Adrenal gland (tissue), 12 donors: ENCODE results near the gene PRELID1. TPM values are rescaled to one million over a fixed set of nuclear protein-coding genes. Genes with fewer than 3 reads are reported as not detected.
"Not testable (repeated sequence)": the region's sequence is repeated elsewhere in the genome, so short reads cannot be mapped to it uniquely, and the experiment has no call there.

Experiments used
- DNase-seq, 7 donors: peaks; one replicate each; pipeline ENCODE4 v3.0.0-alpha.2; 2019 to 2020
- H3K27ac ChIP-seq, 5 donors: fragments of 200-600 bp; sonication (generic) in 4 of 5; 1 replicate in 3 of 5; 2 replicates in 2 of 5; pipeline versions ENCODE4 v1.5.1 to v1.8.0; 2016 to 2020; ENCODE audit warnings: mild to moderate bottlenecking in 1 of 5
- H3K27me3 ChIP-seq: fragments of 200-600 bp; 2 replicates; pipeline ENCODE4 v1.8.0; 2021
- H3K36me3 ChIP-seq, 2 donors: fragments of 200-600 bp; replicated peaks in 1 of 2; 1 replicate in 1 of 2; 2 replicates in 1 of 2; pipeline versions ENCODE4 v1.5.1 to v1.8.0; 2018 to 2022
- H3K4me1 ChIP-seq, 2 donors: fragments of 200-600 bp; replicated peaks in 1 of 2; 1 replicate in 1 of 2; 2 replicates in 1 of 2; pipeline versions ENCODE4 v1.5.1 to v1.8.0; 2018 to 2021
- H3K4me3 ChIP-seq, 4 donors: fragments of 200-600 bp; sonication (generic) in 3 of 4; one replicate each; pipeline ENCODE4 v1.5.1; 2016 to 2018
- H3K9me3 ChIP-seq, 3 donors: fragments of 200-600 bp; sonication (generic) in 1 of 3; replicated peaks in 1 of 3; 1 replicate in 2 of 3; 2 replicates in 1 of 3; pipeline versions ENCODE4 v1.5.1 to v1.8.0; 2016 to 2021
- POLR2A ChIP-seq, 2 donors: fragments of 450-650 bp; IDR thresholded peaks; one replicate each; pipeline ENCODE4 v1.6.1; 2017; ENCODE audit warnings: antibody characterized with exemption in 2 of 2, mild to moderate bottlenecking in 2 of 2, moderate library complexity in 1 of 2
- WGBS, 4 donors: extraction: QIAGEN DNeasy Blood & Tissue Kit in 2 of 4; methylation state at CpG; one replicate each; pipeline versions ENCODE4 v1.1.5 to v1.1.7; 2013 to 2017; 5-methylcytosine and 5-hydroxymethylcytosine counted together
- intact Hi-C, 2 donors: fragments of 100-400 bp; cut with DNase I; formaldehyde crosslinking; loops; one replicate each; pipeline versions ENCODE4 v1.14.1 to v1.15.0; 2022 to 2023
- polyA plus RNA-seq, 3 donors: library from polyadenylated mRNA; stranded (reverse); fragments of 200-250 nt in 2 of 3; fragments of 350-450 nt in 1 of 3; fragmentation: Illumina TruSeq in 1 of 3; extraction: RNeasy Lipid Tissue Mini Kit (QIAGEN cat#74804) in 1 of 3; gene quantifications; one replicate each; pipeline ENCODE4 v1.2.3, GENCODE V29; 2013 to 2014
- total RNA-seq, 9 donors: library from RNA; depleted of rRNA in 4 of 9; stranded (reverse); fragments of >200 nt in 4 of 9; fragments of 120-200 nt in 1 of 9; fragmentation: NEBNext Ultra II Directional in 1 of 9; extraction: Animal tissue kit (Norgen Biotek cat#: 25700) in 1 of 9; gene quantifications; one replicate each; pipeline versions ENCODE4 v1.1.0 to v1.2.4, GENCODE V29; 2013 to 2023
- TF ChIP-seq, protein P1 (sequence below), 6 experiments: fragments of 450-650 bp in 4 of 6; fragments of 200-600 bp in 2 of 6; sonication (generic) in 1 of 6; IDR thresholded peaks; 1 replicate in 5 of 6; 2 replicates in 1 of 6; pipeline versions ENCODE4 v1.5.1 to v1.8.0; 2016 to 2021; ENCODE audit warnings: antibody characterized with exemption in 6 of 6, mild to moderate bottlenecking in 2 of 6, moderate library complexity in 1 of 6
- donor health status: healthy with polysubstance abuse.
- donor health status: Bipolar disorder and iron deficiency.
- donor health status: DM: yes; HTN: yes; CAD: no.
- donor health status: DM: no; HTN: no; CAD: no.
- donor health status: DM: no; HTN: no; CAD: no.
- donor health status: DM: yes; HTN: yes; CAD: no.

The PRELID1 gene
- total and polyA plus RNA-seq, 12 donors: 52.3 to 217 (median 122) TPM

DNA sequence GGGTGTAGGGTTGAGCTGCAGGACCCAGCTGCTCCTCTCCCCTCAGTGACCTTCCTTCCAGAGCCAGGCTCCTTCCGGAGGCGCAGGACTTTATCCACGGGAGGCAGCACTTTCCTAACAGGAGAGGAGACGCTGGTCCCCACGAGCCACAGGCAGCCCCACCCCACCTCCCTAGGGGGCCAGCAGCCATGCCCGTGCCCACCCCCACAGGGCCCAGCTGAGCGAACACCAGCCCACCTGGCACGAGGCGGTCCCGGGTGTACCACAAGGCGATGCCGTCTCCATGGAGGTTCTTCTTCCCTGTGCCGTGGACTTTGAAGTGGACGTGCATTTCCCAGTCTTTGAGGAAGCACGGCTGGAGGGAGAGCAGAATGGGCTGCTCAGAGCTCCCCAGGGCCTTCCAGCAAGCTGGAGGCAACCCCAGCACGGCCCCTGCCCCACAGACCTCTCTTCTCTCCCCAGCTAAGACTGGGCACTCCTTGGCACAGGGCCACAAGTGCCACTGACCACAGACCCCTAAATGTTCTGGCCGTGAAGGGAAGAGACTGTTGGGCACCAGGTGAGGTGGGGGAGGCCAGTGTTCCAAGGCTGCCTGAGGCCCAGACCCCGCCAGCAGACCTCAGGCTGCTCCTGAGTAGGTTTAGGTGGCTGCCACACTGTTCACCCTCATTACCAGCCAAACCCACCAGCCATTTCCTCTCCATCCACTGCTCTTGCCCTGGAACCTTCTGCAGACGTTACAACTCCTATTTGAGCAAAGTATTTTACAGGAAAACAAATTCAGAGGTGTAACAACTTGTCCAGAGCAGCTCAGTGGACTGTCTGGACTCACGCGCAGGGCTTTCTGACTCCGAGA lies 34.9 kb downstream of the PRELID1 start:
- peaks cover 0 to 58% of the 10 kb centered on the region in 2 donors for H3K36me3 ChIP-seq
- H3K27ac ChIP-seq: no peak overlapping the region
- no peak for DNase-seq
- H3K4me1 ChIP-seq: no peaks in the 10 kb centered on the region
- intact Hi-C loops: no loop called here
- TF ChIP-seq, protein P1, sequence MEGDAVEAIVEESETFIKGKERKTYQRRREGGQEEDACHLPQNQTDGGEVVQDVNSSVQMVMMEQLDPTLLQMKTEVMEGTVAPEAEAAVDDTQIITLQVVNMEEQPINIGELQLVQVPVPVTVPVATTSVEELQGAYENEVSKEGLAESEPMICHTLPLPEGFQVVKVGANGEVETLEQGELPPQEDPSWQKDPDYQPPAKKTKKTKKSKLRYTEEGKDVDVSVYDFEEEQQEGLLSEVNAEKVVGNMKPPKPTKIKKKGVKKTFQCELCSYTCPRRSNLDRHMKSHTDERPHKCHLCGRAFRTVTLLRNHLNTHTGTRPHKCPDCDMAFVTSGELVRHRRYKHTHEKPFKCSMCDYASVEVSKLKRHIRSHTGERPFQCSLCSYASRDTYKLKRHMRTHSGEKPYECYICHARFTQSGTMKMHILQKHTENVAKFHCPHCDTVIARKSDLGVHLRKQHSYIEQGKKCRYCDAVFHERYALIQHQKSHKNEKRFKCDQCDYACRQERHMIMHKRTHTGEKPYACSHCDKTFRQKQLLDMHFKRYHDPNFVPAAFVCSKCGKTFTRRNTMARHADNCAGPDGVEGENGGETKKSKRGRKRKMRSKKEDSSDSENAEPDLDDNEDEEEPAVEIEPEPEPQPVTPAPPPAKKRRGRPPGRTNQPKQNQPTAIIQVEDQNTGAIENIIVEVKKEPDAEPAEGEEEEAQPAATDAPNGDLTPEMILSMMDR (IDR thresholded peaks at IDR 0.05): no peak
- no peak for TF ChIP-seq POLR2A (IDR thresholded peaks at IDR 0.05)
- H3K4me3 ChIP-seq: no peak overlapping the region
- WGBS, 4 donors: 85 to 88% (median 86%) methylated on average over 8 to 22 of the region's 22 CpGs
- no peaks in the 10 kb centered on the region for H3K27me3 ChIP-seq
- H3K9me3 ChIP-seq: no peaks in the 10 kb centered on the region

DNA sequence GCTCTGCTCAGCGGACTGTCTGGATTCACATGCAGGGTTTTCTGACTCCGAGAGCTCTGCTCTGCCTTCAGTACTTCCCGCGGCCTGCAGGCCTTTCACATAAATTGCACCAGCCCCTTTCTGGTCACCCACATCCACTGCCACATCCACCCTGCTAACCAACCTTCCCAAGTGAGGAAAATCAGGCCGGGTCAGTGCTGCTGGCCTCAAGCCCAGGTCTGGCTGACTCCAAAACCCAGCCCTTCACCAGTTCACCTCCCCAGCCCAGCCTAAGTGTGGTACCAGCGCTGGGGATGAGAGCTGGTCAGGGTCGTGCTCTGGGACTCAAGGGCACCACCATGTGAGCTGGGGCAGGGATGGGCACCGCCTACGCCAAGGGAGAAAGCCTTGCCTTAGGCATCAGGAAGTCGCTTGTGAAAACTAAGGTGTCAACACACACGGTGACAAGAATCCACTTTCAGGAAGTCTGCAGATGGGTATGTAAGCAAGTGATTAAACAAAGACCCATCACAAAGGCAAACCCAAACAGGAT lies 35.6 kb downstream of the PRELID1 start:
- no peaks in the 10 kb centered on the region for H3K9me3 ChIP-seq
- no peaks in the 10 kb centered on the region for H3K4me1 ChIP-seq
- intact Hi-C loops: no loop called here
- 60 to 71% (median 61%) methylated on average over 9 to 11 of the region's 11 CpGs for WGBS, 4 donors
- H3K36me3 ChIP-seq: peaks cover 0 to 52% of the 10 kb centered on the region in 2 donors
- no peak for TF ChIP-seq POLR2A (IDR thresholded peaks at IDR 0.05)
- TF ChIP-seq, protein P1 (IDR thresholded peaks at IDR 0.05): no peak
- no peak overlapping the region for H3K27ac ChIP-seq
- H3K27me3 ChIP-seq: no peaks in the 10 kb centered on the region
- DNase-seq: no peak
- H3K4me3 ChIP-seq: no peak overlapping the region

DNA sequence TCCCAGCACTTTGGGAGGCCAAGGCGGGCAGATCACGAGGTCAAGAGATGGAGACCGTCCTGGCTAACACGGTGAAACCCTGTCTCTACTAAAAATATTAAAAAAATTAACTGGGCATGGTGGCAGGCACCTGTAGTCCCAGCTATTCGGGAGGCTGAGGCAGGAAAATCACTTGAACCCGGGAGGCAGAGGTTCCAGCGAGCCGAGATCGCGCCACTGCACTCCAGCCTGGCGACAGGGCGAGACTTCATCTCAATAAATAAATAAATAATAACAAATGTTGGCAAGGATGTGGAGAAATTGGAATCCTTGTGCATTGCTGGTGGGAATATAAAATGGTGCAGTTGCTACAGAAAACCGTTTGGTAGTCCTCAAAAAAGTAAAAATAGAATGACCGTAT lies 39.4 kb downstream of the PRELID1 start:
- Histone ChIP-seq H3K4me1 (peaks cover 0 to 17% of the 10 kb centered on the region in 2 donors), H3K36me3 (peaks cover 0 to 21% of the 10 kb centered on the region in 2 donors)
- DNase-seq, H3K4me3 ChIP-seq, H3K27ac ChIP-seq, H3K9me3 ChIP-seq, intact Hi-C loops, H3K27me3 ChIP-seq: not testable (repeated sequence)
- 92 to 95% (median 94%) methylated on average over 14 of the region's 14 CpGs for WGBS, 4 donors

DNA sequence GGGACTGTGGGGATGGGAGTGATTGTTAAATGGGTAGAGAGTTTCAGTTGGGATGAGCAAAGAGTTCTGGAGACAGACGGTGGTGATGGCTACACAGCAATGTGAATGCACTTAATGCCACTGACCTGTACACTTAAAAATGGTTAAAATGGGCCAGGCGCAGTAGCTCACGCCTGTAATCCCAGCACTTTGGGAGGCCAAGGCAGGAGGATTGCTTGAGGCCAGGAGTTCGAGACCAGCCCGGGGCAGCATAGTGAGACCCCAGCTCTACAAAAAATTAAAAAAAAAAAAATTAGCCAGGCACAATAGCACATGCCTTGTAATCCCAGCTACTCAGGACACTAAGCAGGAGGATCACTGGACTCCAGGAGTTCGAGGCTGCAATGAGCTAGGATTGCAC lies 40.2 kb downstream of the PRELID1 start:
- Histone ChIP-seq H3K4me1 (peaks cover 0 to 22% of the 10 kb centered on the region in 2 donors), H3K36me3 (peaks cover 0 to 16% of the 10 kb centered on the region in 2 donors), H3K4me3 (no peak overlapping the region), H3K27me3 (no peaks in the 10 kb centered on the region), H3K9me3 (no peaks in the 10 kb centered on the region), H3K27ac (no peak overlapping the region)
- intact Hi-C loops: no loop called here
- no peak for TF ChIP-seq POLR2A (IDR thresholded peaks at IDR 0.05)
- TF ChIP-seq, protein P1 (IDR thresholded peaks at IDR 0.05): no peak
- no peak for DNase-seq
- WGBS, 4 donors: 95 to 98% (median 96%) methylated on average over 6 of the region's 6 CpGs
